ENCODE measurements around the gene ZFAND2B.

Gene ZFAND2B

DNA sequence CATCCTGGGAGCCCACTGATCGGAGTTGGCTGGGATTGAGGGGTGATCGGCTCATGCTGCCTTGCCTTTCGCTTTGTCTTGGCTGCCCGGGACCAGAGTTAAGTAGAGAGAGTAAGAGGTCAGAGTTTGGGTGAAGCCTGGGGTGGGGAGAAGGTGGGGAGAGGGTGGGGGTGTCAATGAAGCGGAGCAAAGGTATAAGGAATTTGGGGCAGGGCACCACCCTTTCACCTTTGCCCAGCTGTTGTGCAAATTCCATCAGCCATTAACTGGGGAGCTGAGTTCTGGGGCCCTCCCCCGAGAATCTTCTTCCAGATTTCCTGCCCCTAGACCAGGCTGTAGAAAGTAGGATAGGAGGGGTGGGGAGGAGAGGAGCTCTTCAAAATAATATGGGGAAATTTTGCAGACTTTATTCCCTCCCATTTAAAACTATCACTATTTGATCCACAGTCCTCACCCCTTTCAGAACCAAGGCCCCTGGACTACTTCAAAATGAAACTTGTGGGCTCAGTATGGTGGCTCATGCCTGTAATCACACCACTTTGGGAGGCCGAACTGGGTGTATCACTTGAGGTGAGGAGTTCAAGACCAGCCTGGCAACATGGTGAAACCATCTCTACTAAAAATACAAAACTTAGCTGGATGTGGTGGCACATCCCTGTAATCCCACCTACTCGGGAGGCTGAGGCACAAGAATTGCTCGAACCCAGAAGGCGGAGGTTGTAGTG is 36.5 kb upstream of the ZFAND2B start, which contains the start of gene SLC23A3:
TSS of gene SLC23A3 (minus strand) at position 100 of the 725 bp plus-strand sequence. CDS start at position 55, 45 bp downstream.
- TF ChIP-seq, protein P1, sequence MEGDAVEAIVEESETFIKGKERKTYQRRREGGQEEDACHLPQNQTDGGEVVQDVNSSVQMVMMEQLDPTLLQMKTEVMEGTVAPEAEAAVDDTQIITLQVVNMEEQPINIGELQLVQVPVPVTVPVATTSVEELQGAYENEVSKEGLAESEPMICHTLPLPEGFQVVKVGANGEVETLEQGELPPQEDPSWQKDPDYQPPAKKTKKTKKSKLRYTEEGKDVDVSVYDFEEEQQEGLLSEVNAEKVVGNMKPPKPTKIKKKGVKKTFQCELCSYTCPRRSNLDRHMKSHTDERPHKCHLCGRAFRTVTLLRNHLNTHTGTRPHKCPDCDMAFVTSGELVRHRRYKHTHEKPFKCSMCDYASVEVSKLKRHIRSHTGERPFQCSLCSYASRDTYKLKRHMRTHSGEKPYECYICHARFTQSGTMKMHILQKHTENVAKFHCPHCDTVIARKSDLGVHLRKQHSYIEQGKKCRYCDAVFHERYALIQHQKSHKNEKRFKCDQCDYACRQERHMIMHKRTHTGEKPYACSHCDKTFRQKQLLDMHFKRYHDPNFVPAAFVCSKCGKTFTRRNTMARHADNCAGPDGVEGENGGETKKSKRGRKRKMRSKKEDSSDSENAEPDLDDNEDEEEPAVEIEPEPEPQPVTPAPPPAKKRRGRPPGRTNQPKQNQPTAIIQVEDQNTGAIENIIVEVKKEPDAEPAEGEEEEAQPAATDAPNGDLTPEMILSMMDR (IDR thresholded peaks at IDR 0.05; ENCODE audit: borderline replicate concordance, control extremely low read depth, extremely low read depth, insufficient read depth, missing control alignments): no peak
- in situ Hi-C loops (cut with MboI; ENCODE audit: low sequenced_read_pairs, unreplicated experiment): loop anchor here (25.0 kb wide), 1 partner anchor 117 kb away; the partner anchor contains the start of gene DNAJB2
- no peak for DNase-seq (ENCODE audit: low spot score)

DNA sequence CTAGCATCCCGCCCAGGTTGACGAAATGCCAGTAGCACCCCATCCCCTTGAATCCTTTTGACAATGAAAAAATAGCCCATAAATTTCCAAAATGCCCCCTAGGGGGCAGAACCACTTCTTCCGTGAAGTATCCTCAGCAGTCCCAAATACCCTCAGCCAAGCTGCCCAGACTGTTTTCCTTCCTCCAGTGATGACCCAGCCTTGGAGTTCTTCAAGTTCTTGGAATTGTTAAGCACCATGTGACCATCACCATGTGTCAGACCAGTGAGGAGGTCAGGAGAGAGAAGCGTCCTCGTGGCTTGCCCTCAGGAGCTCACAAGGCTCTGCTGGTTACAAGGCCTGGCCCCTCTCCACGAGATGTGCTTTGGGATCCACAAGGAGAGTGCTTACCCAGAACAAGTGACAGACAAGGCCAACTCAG is 35.3 kb upstream of the ZFAND2B start:
- in situ Hi-C loops (cut with MboI; ENCODE audit: low sequenced_read_pairs, unreplicated experiment): loop anchor here (25.0 kb wide), 1 partner anchor 116 kb away; the partner anchor contains the start of gene DNAJB2
- peak; percentile 55 for DNase-seq (ENCODE audit: low spot score)
- TF ChIP-seq, protein P1 (IDR thresholded peaks at IDR 0.05; ENCODE audit: borderline replicate concordance, control extremely low read depth, extremely low read depth, insufficient read depth, missing control alignments): peak; percentile 40

DNA sequence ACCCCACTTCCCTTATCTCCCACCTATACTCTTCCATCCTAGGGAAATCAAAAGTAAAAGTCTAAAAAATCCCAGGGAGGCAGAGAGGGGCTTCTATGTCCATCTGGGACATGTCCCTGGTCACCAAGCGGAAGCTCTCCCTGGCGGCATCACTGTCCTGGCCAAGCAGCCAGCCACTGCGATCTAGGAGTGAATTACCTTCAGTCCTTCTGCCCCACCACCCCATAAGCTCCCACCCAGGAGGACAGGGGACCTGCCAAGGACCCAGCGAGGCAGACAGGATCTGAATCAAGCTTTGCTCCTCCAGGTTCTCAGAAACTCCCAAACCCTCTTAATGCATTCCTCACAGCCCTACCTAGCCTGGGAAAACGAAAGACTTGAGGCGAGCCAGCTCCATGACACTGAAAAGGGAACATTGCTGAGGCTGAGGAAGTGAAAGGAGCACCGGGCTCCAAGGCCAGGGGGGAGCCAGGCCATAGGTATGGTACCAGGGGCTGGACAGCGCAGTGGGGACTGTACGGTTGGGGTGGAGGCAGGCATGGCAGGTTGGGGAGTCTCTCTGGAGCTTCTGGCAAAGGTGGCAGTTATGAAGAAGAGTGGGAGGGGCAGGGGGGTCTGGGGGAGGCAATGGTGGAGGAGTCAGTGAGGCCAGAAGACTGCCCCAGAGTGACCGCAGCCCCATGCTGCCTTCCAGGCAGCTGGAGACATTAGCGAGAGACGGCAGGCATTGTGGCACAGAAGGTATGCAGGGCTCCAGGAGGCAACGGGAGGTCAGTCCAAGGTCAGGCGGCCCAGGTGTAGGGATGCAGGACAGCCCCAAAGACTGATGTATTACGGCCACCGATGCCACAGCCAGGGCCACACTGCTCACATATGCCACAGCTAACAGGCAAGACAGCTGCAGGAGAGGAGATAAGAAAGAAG is 34.1 kb upstream of the ZFAND2B start:
- in situ Hi-C loops (cut with MboI; ENCODE audit: low sequenced_read_pairs, unreplicated experiment): loop anchor here (25.0 kb wide), 1 partner anchor 115 kb away; the partner anchor contains the start of gene DNAJB2
- DNase-seq (ENCODE audit: low spot score): no peak
- TF ChIP-seq, protein P1 (IDR thresholded peaks at IDR 0.05; ENCODE audit: borderline replicate concordance, control extremely low read depth, extremely low read depth, insufficient read depth, missing control alignments): no peak

DNA sequence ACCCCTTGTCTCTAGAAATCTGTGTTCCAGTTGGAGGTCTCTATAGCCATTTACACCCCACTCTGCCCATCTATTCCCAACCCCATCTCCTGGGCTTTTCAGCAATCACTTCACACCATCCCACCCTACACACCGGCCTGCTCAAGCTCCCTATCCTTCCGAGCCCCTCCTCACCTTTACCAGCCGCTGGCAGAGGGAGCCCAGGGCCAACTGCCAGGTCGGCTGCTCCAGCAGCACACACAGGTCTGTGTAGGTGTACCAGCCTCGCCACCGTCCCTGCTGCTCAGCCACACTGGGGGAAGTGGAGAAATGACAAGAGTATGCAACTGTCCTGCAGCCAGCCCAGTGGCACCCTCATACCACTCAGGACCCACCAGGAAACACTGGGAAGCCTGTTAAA is 33.4 kb upstream of the ZFAND2B start:
- DNase-seq (ENCODE audit: low spot score): no peak
- in situ Hi-C loops (cut with MboI; ENCODE audit: low sequenced_read_pairs, unreplicated experiment): loop anchor here (25.0 kb wide), 1 partner anchor 114 kb away; the partner anchor contains the start of gene DNAJB2
- TF ChIP-seq, protein P1 (IDR thresholded peaks at IDR 0.05; ENCODE audit: borderline replicate concordance, control extremely low read depth, extremely low read depth, insufficient read depth, missing control alignments): no peak

DNA sequence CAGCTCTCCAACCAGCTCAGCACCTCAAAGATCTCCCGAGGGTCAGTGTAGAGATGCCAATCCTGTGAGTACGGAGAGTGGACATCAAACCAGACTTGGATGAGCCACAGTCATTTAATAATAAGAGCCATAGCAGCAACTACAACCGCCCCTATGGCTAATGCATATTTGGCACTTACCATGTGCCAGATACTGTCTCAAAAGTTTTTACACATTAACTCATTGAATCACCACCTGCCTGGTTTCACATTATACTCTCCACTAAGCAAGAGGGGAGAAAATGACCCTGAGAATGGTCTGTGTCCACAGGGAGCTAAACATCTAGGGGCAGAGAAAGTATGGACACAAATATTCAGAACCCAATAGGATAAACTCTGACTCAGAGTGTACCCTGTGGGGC is 32.4 kb upstream of the ZFAND2B start:
- TF ChIP-seq, protein P1 (IDR thresholded peaks at IDR 0.05; ENCODE audit: borderline replicate concordance, control extremely low read depth, extremely low read depth, insufficient read depth, missing control alignments): no peak
- DNase-seq (ENCODE audit: low spot score): no peak
- in situ Hi-C loops (cut with MboI; ENCODE audit: low sequenced_read_pairs, unreplicated experiment): loop anchor here (25.0 kb wide), 1 partner anchor 113 kb away; the partner anchor contains the start of gene DNAJB2

DNA sequence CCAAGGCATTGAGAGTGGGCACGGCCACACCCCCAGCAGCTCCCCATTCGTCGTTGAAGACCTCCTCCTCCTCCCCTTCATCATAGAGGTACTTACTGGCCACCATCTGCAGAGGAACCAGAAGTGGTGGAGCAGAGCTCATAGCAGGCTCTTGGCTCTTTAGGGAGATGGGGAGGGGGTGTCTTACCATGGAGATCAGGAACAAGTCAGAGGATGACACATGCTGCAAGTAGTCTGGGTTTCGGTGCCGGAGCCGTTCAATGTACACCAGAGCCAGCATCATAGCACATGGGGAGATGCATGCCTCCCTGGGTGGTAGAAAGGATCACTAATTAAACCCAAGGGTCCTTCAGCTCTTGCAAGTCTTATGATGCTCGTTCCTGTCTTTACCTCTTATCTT is 31.8 kb upstream of the ZFAND2B start:
- TF ChIP-seq, protein P1 (IDR thresholded peaks at IDR 0.05; ENCODE audit: borderline replicate concordance, control extremely low read depth, extremely low read depth, insufficient read depth, missing control alignments): no peak
- DNase-seq (ENCODE audit: low spot score): no peak
- in situ Hi-C loops (cut with MboI; ENCODE audit: low sequenced_read_pairs, unreplicated experiment): loop anchor here (25.0 kb wide), 1 partner anchor 112 kb away; the partner anchor contains the start of gene DNAJB2

All from GM13976 (cell line).